OCI-LY7 (cell line): ENCODE data around the gene SCN8A. TPM values are rescaled to one million over a fixed set of nuclear protein-coding genes. Genes with fewer than 3 reads are reported as not detected.

Experiments used
- BruUV-seq: library from RNA; stranded (reverse); fragments of 400-500 nt; replicated peaks from 2 replicates; lab custom pipeline; 2021; lab: Mats Ljungman, UMichigan
- CTCF ChIA-PET: fragments of 300-600 bp; sonication (Branson Sonifier 250); formaldehyde crosslinking; loops from one replicate; lab custom pipeline; 2022; ENCODE audit warnings: antibody characterized with exemption; ENCODE audit not compliant: unreplicated experiment; lab: Charles Lee
- POLR2A ChIA-PET: fragments of 300-600 bp; sonication (Branson Sonifier 250); formaldehyde crosslinking; loops from one replicate; lab custom pipeline; 2022; ENCODE audit warnings: antibody characterized with exemption; lab: Charles Lee
- DNase-seq: peaks from one replicate; pipeline ENCODE4 v3.0.0-alpha.2; 2015; ENCODE audit warnings: low spot score
- H2AFZ ChIP-seq: fragments of 200-600 bp; sonication (generic), shearing (Covaris generic); 2 replicates; pipeline ENCODE4 v1.6.1; 2014; ENCODE audit warnings: mild to moderate bottlenecking, antibody characterized with exemption, low read length, moderate library complexity
- H3K27ac ChIP-seq: fragments of 200-600 bp; sonication (generic); 2 replicates; pipeline ENCODE4 v1.5.1; 2014; ENCODE audit warnings: mixed run types, low read depth, mild to moderate bottlenecking, moderate library complexity, low read length, inconsistent platforms; ENCODE audit not compliant: poor library complexity, severe bottlenecking
- H3K36me3 ChIP-seq: fragments of 200-600 bp; sonication (generic); 2 replicates; pipeline ENCODE4 v1.6.1; 2014; ENCODE audit warnings: mild to moderate bottlenecking, antibody characterized with exemption, low read length, moderate library complexity, mixed read lengths; ENCODE audit not compliant: insufficient read depth
- H3K4me1 ChIP-seq: fragments of 200-600 bp; sonication (generic); 2 replicates; pipeline ENCODE4 v1.5.1; 2014; ENCODE audit warnings: mild to moderate bottlenecking, low read length; ENCODE audit not compliant: insufficient read depth, poor library complexity, severe bottlenecking
- H3K4me2 ChIP-seq: fragments of 200-600 bp; sonication (generic); 2 replicates; pipeline ENCODE4 v1.6.1; 2014; ENCODE audit warnings: mild to moderate bottlenecking, low read length
- H3K4me3 ChIP-seq: fragments of 200-600 bp; sonication (generic); 2 replicates; pipeline ENCODE4 v1.5.1; 2014; ENCODE audit warnings: mild to moderate bottlenecking, low read depth, low read length; ENCODE audit not compliant: poor library complexity, severe bottlenecking
- H3K79me2 ChIP-seq: fragments of 200-600 bp; sonication (generic); 2 replicates; pipeline ENCODE4 v1.6.1; 2016; ENCODE audit warnings: low read depth, mild to moderate bottlenecking, low read length, moderate library complexity, mixed read lengths; ENCODE audit not compliant: insufficient read depth
- H3K9me2 ChIP-seq: fragments of 200-600 bp; sonication (generic); 2 replicates; pipeline ENCODE4 v1.6.1; 2016; ENCODE audit warnings: mild to moderate bottlenecking, low read length, mixed read lengths; ENCODE audit not compliant: insufficient read depth
- H3K9me3 ChIP-seq: fragments of 200-600 bp; sonication (generic); 2 replicates; pipeline ENCODE4 v1.6.1; 2014; ENCODE audit warnings: mild to moderate bottlenecking, mixed run types, low read length, mixed read lengths
- H4K20me1 ChIP-seq: fragments of 200-600 bp; sonication (generic); 2 replicates; pipeline ENCODE4 v1.6.1; 2014; ENCODE audit warnings: mild to moderate bottlenecking, antibody characterized with exemption, low read length, moderate library complexity, mixed read lengths; ENCODE audit not compliant: insufficient read depth
- CTCF ChIP-seq: fragments of 200-600 bp; sonication (generic); conservative IDR thresholded peaks from 2 replicates; pipeline ENCODE4 v1.5.1; 2014; ENCODE audit warnings: mild to moderate bottlenecking, antibody characterized with exemption, low read length, moderate library complexity, mixed read lengths
- EZH2phosphoT487 ChIP-seq: fragments of 200-600 bp; sonication (generic); IDR thresholded peaks from 2 replicates; pipeline ENCODE4 v1.6.1; 2018; ENCODE audit warnings: low read depth, borderline replicate concordance, mild to moderate bottlenecking, mixed run types, antibody characterized with exemption, low read length, moderate library complexity, mixed read lengths
- intact Hi-C: fragments of 100-400 bp; cut with micrococcal nuclease; formaldehyde crosslinking; loops from one replicate; pipeline ENCODE4 v1.10.0; 2022; ENCODE audit not compliant: unreplicated experiment
- total RNA-seq, 2 experiments: library from RNA; depleted of rRNA in 1 of 2; stranded (reverse); fragments of >200 nt in 1 of 2; shearing (Covaris generic) in 1 of 2; gene quantifications; 2 replicates each; pipeline ENCODE4 v1.2.3, GENCODE V29; 2014 to 2022

The SCN8A gene
- total RNA-seq, 2 experiments from 2014 or later: 0.88 to 2.6 TPM

GRCh38 chr12:51635346-51635745, 44.3 kb downstream of the SCN8A start:
- TF ChIP-seq CTCF (no peak), EZH2phosphoT487 (no peak)
- Histone ChIP-seq H4K20me1 (no peaks in the 10 kb centered on the region), H3K9me3 (no peaks in the 10 kb centered on the region), H3K27ac (no peak overlapping the region), H3K4me2 (no peak overlapping the region), H3K36me3 (no peaks in the 10 kb centered on the region), H3K4me3 (no peak overlapping the region), H3K4me1 (no peaks in the 10 kb centered on the region), H3K9me2 (no peaks in the 10 kb centered on the region), H2AFZ (no peak overlapping the region), H3K79me2 (no peaks in the 10 kb centered on the region)
- DNase-seq: no peak
- no TSS peak for BruUV-seq
- ChIA-PET POLR2A (no interaction called here), CTCF (no interaction called here)
- intact Hi-C loops: no loop called here

GRCh38 chr12:51636581-51636980, 45.5 kb downstream of the SCN8A start:
- no peaks in the 10 kb centered on the region for H3K79me2 ChIP-seq
- intact Hi-C loops: no loop called here
- H3K4me1 ChIP-seq: no peaks in the 10 kb centered on the region
- ChIA-PET POLR2A (no interaction called here), CTCF (no interaction called here)
- no peaks in the 10 kb centered on the region for H3K36me3 ChIP-seq
- TF ChIP-seq CTCF: no peak
- no peak for TF ChIP-seq EZH2phosphoT487
- H3K4me2 ChIP-seq: no peak overlapping the region
- H3K9me2 ChIP-seq: no peaks in the 10 kb centered on the region
- H4K20me1 ChIP-seq: no peaks in the 10 kb centered on the region
- H3K4me3 ChIP-seq: no peak overlapping the region
- H2AFZ ChIP-seq: no peak overlapping the region
- DNase-seq: no peak
- no peaks in the 10 kb centered on the region for H3K9me3 ChIP-seq
- no TSS peak for BruUV-seq
- H3K27ac ChIP-seq: no peak overlapping the region

GRCh38 chr12:51636986-51637385, 46.0 kb downstream of the SCN8A start:
- CTCF ChIA-PET: interaction anchor here (0.6 kb wide), 1 partner anchor 1274 kb away, joined by 9 read pairs; no protein-coding TSS in a partner anchor
- Histone ChIP-seq H3K79me2 (no peaks in the 10 kb centered on the region), H3K4me1 (no peaks in the 10 kb centered on the region), H3K4me3 (no peak overlapping the region), H3K36me3 (no peaks in the 10 kb centered on the region), H3K9me2 (no peaks in the 10 kb centered on the region), H4K20me1 (no peaks in the 10 kb centered on the region), H3K27ac (no peak overlapping the region), H2AFZ (no peak overlapping the region), H3K9me3 (no peaks in the 10 kb centered on the region), H3K4me2 (no peak overlapping the region)
- no peak for DNase-seq
- BruUV-seq: no TSS peak
- intact Hi-C loops: no loop called here
- no peak for TF ChIP-seq CTCF
- TF ChIP-seq EZH2phosphoT487: no peak
- POLR2A ChIA-PET: no interaction called here
